Measurements from ENCODE around the gene CTNNBL1. TPM values are rescaled to one million over a fixed set of nuclear protein-coding genes. Genes with fewer than 3 reads are reported as not detected.

CTNNBL1 gene
- total and polyA plus RNA-seq, 12 donors, result 42.2 to 104 (median 52.0) TPM

DNA sequence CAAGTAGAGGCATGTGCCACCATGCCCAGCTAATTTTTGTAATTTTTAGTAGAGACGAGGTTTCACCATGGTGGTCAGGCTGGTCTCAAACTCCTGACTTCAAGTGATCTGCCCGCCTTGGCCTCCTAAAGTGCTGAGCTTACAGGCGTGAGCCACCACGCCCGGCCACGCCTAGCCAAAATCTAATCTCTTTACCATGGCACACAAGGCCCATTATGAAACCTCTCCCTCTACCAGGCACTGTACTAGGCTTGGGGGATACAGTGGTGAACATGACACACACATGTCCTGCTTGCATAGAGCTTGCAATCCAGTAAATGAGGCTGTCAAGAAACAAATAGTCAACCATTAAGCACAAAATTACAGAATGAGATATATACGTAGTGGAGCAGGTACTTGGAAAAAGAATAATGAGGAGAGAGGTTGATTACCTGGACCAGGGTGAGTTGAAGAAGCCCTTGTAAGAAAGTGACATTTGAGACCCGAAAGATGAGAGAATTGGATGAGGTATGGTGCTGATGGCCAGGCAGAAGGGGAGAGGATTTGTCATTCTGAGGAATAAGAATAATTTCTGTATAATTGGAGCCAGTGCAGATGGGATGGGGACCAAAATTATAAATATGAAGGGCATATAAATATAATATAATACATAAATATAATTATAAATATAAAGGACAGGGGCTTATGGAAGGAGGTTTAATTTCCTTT is 1.2 kb upstream of the CTNNBL1 start:
- peaks cover 3 to 21% (median 15%) of the 10 kb centered on the region in 9 donors for H3K4me1 ChIP-seq
- H3K4me3 ChIP-seq, result no peak overlapping the region
- intact Hi-C loops (cut with DNase I), result loop anchor here in 1 of 10 donors (10.0 kb wide), 1 partner anchor 292 kb away; no protein-coding TSS in a partner anchor
- TF ChIP-seq, protein P1, sequence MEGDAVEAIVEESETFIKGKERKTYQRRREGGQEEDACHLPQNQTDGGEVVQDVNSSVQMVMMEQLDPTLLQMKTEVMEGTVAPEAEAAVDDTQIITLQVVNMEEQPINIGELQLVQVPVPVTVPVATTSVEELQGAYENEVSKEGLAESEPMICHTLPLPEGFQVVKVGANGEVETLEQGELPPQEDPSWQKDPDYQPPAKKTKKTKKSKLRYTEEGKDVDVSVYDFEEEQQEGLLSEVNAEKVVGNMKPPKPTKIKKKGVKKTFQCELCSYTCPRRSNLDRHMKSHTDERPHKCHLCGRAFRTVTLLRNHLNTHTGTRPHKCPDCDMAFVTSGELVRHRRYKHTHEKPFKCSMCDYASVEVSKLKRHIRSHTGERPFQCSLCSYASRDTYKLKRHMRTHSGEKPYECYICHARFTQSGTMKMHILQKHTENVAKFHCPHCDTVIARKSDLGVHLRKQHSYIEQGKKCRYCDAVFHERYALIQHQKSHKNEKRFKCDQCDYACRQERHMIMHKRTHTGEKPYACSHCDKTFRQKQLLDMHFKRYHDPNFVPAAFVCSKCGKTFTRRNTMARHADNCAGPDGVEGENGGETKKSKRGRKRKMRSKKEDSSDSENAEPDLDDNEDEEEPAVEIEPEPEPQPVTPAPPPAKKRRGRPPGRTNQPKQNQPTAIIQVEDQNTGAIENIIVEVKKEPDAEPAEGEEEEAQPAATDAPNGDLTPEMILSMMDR (IDR thresholded peaks at IDR 0.05), result no peak
- DNase-seq (no peak), ATAC-seq (no peak)
- no peaks in the 10 kb centered on the region for H3K9me3 ChIP-seq
- peaks cover 0 to 32% (median 0%) of the 10 kb centered on the region in 7 donors for H3K27me3 ChIP-seq
- H3K36me3 ChIP-seq, result no peaks in the 10 kb centered on the region
- H3K27ac ChIP-seq, result no peak overlapping the region
- 91 to 92% methylated on average over 8 of the region's 8 CpGs for WGBS, 2 donors

DNA sequence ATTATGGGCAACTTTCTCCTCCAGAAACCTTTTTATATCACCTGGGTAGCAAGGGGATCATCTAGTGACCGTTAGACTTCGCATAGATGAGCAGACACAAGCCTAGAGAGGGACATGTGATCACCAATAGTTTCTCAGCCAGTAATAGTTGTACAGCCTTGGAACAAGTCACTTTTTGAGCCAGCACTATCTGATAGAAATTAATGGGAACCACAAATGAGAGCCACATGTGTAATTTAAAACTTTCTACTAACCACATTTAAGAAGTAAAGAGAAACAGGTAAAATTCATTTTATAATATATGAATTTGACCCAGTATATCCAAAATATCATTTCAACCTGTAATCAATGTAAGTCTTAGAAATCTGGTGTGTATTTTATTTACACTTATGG is 592 bp upstream of the CTNNBL1 start:
- 66 to 80% methylated on average over 2 of the region's 2 CpGs for WGBS, 2 donors
- Histone ChIP-seq H3K27me3 (peaks cover 0 to 32% (median 0%) of the 10 kb centered on the region in 7 donors), H3K9me3 (no peaks in the 10 kb centered on the region), H3K4me1 (peaks cover 3 to 21% (median 15%) of the 10 kb centered on the region in 9 donors), H3K27ac (peak overlapping the region in 6 of 10 donors; percentile 34 to 87 (median 60)), H3K36me3 (peaks cover 0 to 2% (median 0%) of the 10 kb centered on the region in 9 donors), H3K4me3 (peak overlapping the region in 9 of 10 donors; percentile 68 to 98 (median 84))
- TF ChIP-seq, protein P1 (IDR thresholded peaks at IDR 0.05), result no peak
- intact Hi-C loops (cut with DNase I), result loop anchor here in 1 of 10 donors (10.0 kb wide), 1 partner anchor 292 kb away; no protein-coding TSS in a partner anchor
- no peak for DNase-seq
- ATAC-seq, result no peak

DNA sequence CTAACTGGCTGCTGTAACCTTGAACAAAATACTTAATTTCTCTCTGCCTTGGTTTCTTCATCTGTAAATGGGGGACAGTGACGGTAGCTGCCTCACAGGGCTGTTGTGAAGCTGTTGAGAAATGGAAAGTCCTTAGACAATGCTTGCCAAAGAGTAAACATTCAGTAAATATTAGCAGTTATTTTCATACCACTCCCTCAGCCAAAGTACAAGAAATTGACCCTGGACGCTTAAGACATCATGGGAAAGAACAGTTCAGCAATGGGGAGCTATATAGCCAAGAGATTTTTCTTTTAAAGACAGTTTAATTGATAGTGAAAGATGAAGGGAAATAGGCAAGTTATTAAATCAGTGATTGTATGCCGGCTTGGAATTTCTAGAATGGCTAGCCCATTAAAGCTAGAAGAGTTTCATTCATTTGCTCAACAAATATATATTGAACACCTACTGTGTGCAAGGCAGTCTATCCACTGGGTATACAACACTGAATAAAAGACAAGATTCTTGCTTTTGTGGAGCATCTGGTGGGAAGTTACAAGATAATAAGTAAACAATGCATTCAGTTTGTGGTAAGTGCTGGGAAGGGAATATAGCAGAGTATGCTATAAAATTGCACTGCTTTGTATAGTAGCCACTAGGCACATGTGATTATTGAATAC is 2.0 kb downstream of the CTNNBL1 start:
- no peak overlapping the region for H3K4me3 ChIP-seq
- ATAC-seq, result no peak
- no peak overlapping the region for H3K27ac ChIP-seq
- no peaks in the 10 kb centered on the region for H3K9me3 ChIP-seq
- TF ChIP-seq, protein P1 (IDR thresholded peaks at IDR 0.05), result no peak
- DNase-seq, result no peak
- peaks cover 0 to 5% (median 0%) of the 10 kb centered on the region in 9 donors for H3K36me3 ChIP-seq
- H3K27me3 ChIP-seq, result peaks cover 0 to 8% (median 0%) of the 10 kb centered on the region in 7 donors
- 83 to 90% methylated on average over 3 of the region's 3 CpGs for WGBS, 2 donors
- H3K4me1 ChIP-seq, result peaks cover 3 to 40% (median 29%) of the 10 kb centered on the region in 9 donors
- intact Hi-C loops (cut with DNase I), result loop anchor here in 1 of 10 donors (1.0 to 10.0 kb wide), 2 partner anchors 27 to 289 kb away; no protein-coding TSS in a partner anchor

DNA sequence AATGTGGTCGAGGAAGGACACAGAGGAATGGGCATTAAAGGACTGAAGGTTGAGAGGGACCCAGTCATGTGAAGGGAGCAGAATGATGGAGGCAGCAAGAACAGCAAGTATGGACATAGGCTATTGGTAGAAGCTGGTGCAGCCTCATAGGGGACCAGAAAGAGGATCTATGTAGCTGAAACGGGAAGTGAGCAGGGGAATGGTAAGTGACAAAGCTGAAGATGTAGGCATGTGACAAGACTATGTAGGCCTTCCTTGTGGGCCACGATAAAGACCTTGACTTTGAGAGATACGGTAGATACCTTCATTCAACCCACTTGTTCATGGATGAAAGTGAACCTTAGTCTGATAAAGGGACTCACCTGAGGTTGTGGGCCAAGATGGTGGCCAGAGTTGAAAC is 3.5 kb downstream of the CTNNBL1 start:
- intact Hi-C loops (cut with DNase I), result loop anchor here in 1 of 10 donors (10.0 kb wide), 1 partner anchor 287 kb away; no protein-coding TSS in a partner anchor
- TF ChIP-seq, protein P1 (IDR thresholded peaks at IDR 0.05), result no peak
- Histone ChIP-seq H3K4me1 (peaks cover 3 to 43% (median 30%) of the 10 kb centered on the region in 9 donors), H3K9me3 (no peaks in the 10 kb centered on the region), H3K27me3 (no peaks in the 10 kb centered on the region), H3K4me3 (no peak overlapping the region), H3K27ac (no peak overlapping the region), H3K36me3 (peaks cover 0 to 5% (median 0%) of the 10 kb centered on the region in 9 donors)
- ATAC-seq (no peak), DNase-seq (no peak)
- whole genome bisulfite sequencing, 2 donors, result 86 to 91% methylated on average over 4 of the region's 4 CpGs

Measured in heart right ventricle (tissue), 16 donors.